Hepatic stellate cell (primary cell): ENCODE data around the gene NAMPT.

Experiments
- DNase-seq: peaks from one replicate; pipeline ENCODE4 v3.0.0; 2011; ENCODE audit warnings: low spot score

The NAMPT gene

DNA sequence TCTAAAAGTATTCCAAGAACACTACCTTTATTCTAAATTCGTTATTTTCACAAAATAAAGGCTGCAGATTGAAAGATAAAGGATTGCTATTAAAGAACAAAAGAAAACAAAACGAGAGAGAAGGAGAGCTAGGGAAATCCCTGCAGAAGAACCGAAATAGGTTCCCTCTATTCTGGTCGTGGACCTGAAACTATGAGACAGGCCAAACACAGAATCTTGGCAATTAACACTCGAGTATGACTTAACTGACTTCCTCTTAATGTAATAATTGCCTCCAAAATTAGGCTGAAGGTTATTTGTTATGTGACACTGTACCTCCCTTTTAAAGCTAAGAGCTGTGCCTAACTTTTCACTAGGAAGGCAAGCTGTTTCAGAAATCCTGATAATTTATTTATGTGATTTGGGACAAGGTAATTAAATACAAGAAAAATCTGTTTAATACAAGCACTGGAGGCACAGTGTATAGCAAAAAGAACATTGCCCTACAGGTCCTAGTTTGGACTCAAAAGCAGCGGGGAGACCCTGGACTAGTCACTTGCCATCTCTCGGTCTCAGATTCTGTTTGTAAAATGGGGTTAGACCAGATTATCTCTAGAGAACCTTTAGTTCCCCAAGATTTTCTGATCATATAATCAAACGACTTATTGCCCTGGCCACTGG is 11.6 kb downstream of the NAMPT start:
- DNase-seq: no peak

- no peak for DNase-seq
Measured at GRCh38 chr7:106270122-106270977, 14.4 kb downstream of the NAMPT start.

DNA sequence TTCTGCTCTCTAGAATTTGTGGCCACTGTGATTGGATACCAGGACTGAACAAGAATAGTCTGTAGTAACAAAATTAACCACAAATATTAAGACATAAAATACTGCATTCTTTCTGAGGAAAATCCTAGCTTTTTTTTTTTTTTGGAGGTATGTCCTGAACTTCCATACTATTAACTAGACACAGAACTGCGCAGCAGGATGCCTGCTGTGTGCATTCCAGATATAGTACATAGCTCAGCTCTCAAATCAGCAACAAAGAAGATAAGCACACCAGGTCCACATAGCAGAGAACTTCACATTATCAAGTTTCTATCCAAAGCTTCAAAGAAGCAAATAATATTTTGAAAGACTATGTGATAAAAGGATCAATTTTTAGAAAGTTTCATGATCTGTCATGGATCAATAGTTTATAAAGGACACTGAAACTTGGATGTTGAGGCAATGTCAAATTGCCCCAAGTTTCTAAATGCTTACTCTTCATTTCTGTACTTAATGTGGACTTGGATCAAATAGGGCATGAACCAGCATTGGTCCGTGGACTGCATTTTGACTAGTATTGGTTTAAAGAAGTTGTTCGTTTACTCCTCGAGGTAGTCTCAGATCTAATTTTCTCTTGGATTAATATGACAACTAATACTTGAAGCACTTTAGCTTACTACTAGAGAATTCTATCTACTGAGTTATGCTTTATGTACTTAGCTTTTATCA is 15.4 kb downstream of the NAMPT start:
- no peak for DNase-seq

DNA sequence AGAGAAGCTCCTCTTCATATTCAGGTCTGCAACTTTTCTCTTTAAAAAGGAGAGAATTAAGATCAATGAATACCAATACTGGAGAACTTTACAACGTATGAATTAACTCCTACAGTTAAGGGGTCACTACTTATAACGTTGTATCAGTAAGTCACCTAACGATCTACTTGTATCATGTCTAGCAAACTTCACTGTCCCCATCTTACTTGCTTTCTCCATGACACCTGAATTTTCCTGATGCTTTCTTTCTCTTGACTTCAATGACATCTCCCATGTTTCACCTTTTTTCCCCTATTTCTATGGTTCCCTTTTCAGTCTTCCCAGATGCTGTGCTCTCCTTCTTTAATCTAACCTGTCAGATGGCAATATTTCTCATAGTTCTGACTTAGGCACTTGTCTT is 19.6 kb downstream of the NAMPT start:
- DNase-seq: no peak

DNA sequence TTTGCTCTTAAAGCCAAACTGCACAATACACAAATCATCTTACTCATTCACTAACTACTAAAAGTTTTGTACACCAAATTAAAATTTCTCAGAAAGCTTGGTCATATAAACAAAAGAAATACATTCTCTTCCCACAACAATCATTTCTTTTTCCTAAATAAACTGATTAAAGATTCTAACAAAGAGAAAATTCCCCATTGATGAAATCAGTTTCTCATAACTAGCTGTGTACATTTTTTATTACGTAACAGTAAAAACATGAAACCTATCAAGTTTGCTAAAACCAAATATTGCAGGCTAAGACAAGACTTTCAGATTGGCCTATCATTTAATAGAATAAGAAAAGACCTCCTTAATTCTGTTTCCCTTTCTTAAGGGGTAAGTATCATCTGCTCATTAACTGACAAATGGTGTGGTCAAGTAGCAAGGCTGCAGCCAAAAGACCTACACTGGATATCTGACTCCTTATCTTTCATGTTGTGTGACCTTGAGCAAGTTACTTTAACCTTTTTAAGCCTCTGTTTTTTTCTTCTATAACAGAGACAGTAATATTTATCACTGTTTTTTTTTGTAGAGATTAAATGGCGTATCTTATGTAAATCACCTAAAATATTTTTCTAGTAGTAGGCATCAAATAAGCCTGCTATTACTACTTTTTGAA is 22.4 kb downstream of the NAMPT start:
- DNase-seq: no peak

- DNase-seq: no peak
Measured at GRCh38 chr7:106260136-106260561, 24.6 kb downstream of the NAMPT start.

- DNase-seq: no peak
Measured at GRCh38 chr7:106258789-106259188, 26.0 kb downstream of the NAMPT start.

GRCh38 chr7:106257752-106258151 is 27.0 kb downstream of the NAMPT start:
- no peak for DNase-seq

DNA sequence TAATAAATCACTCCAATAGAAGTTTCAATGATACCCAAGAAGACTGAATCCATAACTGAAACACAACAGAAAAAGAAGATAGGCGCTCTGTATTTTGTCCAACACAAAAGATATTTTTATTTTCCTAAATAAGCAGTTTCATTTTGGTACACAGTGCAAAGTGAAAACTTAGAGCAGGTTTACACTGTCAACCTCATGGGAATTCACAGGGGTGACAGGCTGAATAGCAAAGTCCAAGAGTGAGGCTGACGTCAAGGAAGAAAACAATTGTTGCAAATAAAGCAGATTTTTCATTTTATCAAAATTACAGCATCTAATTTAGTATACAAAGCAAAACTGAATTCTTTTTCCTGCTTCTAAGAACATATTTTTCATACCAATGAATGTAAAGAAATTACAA is 28.6 kb downstream of the NAMPT start:
- DNase-seq: no peak

GRCh38 chr7:106255246-106255645 is 29.5 kb downstream of the NAMPT start:
- DNase-seq: no peak

- DNase-seq: no peak
Measured at GRCh38 chr7:106254525-106255116, 30.2 kb downstream of the NAMPT start.

GRCh38 chr7:106252568-106252967 is 32.2 kb downstream of the NAMPT start:
- DNase-seq: no peak

DNA sequence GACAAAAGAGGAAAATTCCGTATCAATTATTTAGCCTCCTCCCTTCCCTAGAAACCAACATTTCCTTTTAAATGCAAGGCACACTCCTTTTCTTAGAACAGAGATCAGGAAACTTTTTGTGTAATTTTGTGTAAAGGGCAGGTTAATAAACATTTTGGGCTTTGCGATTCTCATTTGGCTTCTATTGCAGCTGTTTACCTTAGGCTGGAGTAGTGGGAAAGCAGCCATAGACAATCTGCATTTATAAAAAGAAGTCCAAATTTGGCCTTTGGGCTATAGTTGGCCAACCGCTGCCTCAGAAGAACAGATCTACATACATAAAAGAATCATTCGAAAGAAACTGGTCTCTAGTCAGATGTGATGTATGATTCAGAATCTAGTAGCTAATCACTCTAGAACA is 35.3 kb downstream of the NAMPT start:
- no peak for DNase-seq

GRCh38 chr7:106248600-106248999 is 36.2 kb downstream of the NAMPT start:
- DNase-seq: no peak

- no peak for DNase-seq
Measured at GRCh38 chr7:106247841-106248240, 36.9 kb downstream of the NAMPT start.

DNA sequence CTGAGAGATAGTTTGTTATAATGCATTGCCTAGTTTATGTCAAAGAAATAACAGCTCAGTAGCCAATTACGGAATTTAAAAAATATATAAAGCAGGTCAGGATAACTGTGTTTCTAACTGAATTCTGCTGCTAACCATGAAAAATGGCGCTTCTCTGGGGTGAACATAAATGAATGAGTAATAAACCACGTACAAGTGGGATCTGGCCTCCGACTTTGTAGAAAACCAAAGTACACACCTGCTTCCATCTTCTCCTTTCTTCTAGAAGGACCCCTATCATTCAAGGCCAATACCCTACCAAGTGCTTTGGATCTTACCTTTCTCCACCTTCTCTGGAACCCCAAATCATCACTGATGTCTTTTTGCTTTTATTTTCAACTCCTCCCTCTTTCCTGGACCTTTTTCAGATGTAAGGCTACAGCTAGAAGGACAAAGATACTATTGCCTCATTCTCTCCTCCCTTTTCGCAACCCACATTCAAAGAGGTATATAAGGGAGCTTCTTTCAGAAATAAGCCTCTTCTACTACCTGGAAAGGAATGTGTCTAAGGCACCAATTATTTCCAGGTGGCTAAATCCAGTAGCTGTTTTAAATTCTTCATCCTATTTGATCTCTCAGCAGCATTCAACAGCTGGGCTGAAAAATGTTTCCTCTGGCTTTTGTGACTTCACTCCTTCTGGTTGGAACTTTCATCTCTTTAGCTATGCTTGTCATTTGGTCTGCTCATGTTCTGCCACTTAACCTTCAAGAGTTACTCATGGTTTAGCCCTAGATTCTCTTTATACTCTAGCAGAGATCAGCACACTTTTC is 37.7 kb downstream of the NAMPT start:
- DNase-seq: no peak

DNA sequence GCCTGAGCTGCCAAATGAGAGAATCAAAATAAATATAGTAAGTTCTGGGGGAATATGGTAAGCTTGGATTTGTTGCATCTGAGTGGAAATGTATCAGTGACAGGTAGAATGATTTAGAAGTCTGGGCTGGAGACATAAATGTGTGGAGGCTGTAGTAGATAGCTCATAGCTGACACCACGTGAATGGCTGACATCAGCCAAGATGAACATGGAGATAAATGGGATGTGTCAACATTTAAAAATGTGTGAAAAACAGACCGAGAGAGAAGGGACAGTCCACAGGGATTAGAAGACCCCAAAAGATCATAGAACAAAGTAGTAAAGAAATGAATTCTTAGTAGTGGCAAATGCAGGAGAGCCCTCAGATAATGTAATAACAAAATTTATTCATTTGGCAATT is 40.9 kb downstream of the NAMPT start:
- DNase-seq: no peak

GRCh38 chr7:106239406-106239805 is 45.4 kb downstream of the NAMPT start:
- DNase-seq: no peak

DNA sequence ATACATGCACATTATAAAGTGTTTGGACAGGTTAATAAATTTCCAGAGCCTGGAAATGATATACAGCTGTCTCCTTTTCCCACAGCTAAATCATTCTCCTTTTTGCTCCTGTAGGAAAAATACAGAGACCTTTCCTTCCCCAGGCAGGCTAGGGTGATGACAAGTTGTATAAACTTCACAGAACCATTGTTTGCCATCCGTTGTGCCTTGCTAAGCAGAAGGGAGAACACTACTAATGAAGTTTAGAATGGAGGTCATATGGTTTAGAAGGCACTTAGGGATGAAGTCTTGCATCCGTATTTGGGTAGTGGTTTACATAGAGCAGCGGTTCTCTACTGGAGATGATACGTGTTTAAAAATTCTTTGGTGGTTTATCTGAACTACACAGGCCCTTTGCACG is 46.0 kb downstream of the NAMPT start:
- DNase-seq: no peak

DNA sequence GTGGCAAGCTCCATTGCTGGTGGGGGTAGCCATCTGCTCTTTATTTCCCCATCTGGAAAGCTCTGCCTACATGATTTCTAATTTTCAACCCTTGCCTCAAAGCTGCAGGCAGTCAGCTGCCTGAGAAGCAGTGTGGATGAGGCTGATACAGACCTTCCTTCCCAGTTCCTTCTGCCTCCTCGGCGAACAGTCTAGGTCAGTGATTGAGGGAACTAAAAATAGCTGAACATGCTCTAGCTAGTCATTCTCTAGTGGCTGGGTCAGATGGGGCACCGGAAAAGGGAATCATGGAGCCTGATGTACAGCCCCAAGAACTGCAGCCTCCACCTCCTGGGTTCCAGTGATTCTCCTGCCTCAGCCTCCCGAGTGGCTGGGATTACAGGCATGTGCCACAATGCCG is 48.7 kb downstream of the NAMPT start:
- no peak for DNase-seq

DNA sequence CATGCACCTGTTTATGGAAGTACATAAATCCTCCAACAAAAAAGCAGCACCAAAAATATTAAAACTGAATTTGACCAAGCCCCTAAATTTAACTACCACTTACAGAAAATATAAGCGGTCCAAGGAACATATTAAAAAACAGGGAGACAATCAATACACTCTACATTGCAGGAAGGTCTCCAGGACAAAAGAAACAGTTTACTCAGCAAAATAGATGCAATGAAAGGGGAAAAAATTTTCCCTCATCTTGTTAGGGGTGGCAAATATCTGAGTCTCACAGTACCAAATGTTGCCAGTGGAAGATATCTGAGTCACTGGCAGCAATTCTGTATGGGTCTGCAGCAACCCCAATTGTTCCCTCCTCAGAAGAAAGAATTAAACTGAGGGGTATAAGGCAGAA is 50.4 kb downstream of the NAMPT start:
- no peak for DNase-seq
